ENCODE measurements around the gene KRT33B.
A peak's percentile ranks its signal among the peaks of the same experiment; 100 is the strongest.

KRT33B gene

GRCh38 chr17:41322903-41323895 lies 46.4 kb downstream of the KRT33B start:
- DNase-seq: no peak

- DNase-seq: peak; percentile 65
Measured at GRCh38 chr17:41322094-41322902, 47.3 kb downstream of the KRT33B start.

GRCh38 chr17:41318231-41318630 lies 51.4 kb downstream of the KRT33B start:
- no peak for DNase-seq

GRCh38 chr17:41315814-41316445 lies 53.7 kb downstream of the KRT33B start:
- no peak for DNase-seq

GRCh38 chr17:41315204-41315794 lies 54.3 kb downstream of the KRT33B start, which contains the start of gene KRTAP17-1:
Gene KRTAP17-1 (minus strand): TSS chr17:41315710. CDS start chr17:41315650, 60 bp downstream.
- no peak for DNase-seq

Data from CD4-positive, alpha-beta T cell treated with Interleukin-10 for 1 hour (primary cell).